HCT116 (cell line): ENCODE data around the gene C4orf50. TPM values are rescaled to one million over a fixed set of nuclear protein-coding genes. Genes with fewer than 3 reads are reported as not detected.

Experiments
- ATAC-seq: fragments of 200-7000 bp; cut with Tn5 transposase; 2 replicates; pipeline ENCODE4 v1.9.1; 2020; ENCODE audit warnings: mild to moderate bottlenecking, moderate library complexity
- BruUV-seq: library from RNA; stranded (reverse); fragments of 400-500 nt; replicated peaks from 2 replicates; lab custom pipeline; 2021; lab: Mats Ljungman, UMichigan
- CTCF ChIA-PET: fragments of 300-600 bp; sonication (Branson Sonifier 250); formaldehyde crosslinking; loops from one replicate; lab custom pipeline; 2021; ENCODE audit warnings: antibody characterized with exemption; lab: Charles Lee
- POLR2A ChIA-PET: fragments of 300-600, 350-600 bp; sonication (Branson Sonifier 250); formaldehyde crosslinking; loops from one replicate; lab custom pipeline; 2021; ENCODE audit warnings: antibody characterized with exemption; lab: Charles Lee
- RAD21 ChIA-PET, 2 experiments: fragments of 300-600 bp; sonication (Branson Sonifier 250); formaldehyde crosslinking; loops; one replicate each; lab custom pipeline; 2023; ENCODE audit warnings: low total read pairs in 2 of 2; ENCODE audit not compliant: uncharacterized antibody in 2 of 2, unreplicated experiment in 2 of 2, low non-redundant PET in 1 of 2; lab: Charles Lee
- DNase-seq: peaks from one replicate; pipeline ENCODE4 v3.0.0-alpha.2; 2010; ENCODE audit warnings: low read depth, low spot score
- H2AFZ ChIP-seq: fragments of 200-600 bp; shearing (Covaris generic), sonication (generic); 2 replicates; pipeline ENCODE4 v1.6.1; 2017; ENCODE audit warnings: low read depth, mixed run types, mixed read lengths, antibody characterized with exemption, low read length; ENCODE audit not compliant: poor library complexity, severe bottlenecking
- H3K27ac ChIP-seq: 2 replicates; pipeline ENCODE4 v1.5.1; 2012; ENCODE audit warnings: low read depth, low read length
- H3K27me3 ChIP-seq: fragments of 200-600 bp; sonication (generic); 2 replicates; pipeline ENCODE4 v1.6.1; 2016; ENCODE audit warnings: mixed run types, low read length, mixed read lengths; ENCODE audit not compliant: insufficient read depth
- H3K36me3 ChIP-seq, 2 experiments: fragments of 200-500 bp in 1 of 2; fragments of 200-600 bp in 1 of 2; sonication (Bioruptor generic) in 1 of 2; sonication (generic) in 1 of 2; 2 replicates each; pipeline versions ENCODE4 v1.5.1 to v1.6.1; 2014 to 2016; ENCODE audit warnings: low read length in 2 of 2, inconsistent platforms in 1 of 2, mixed read lengths in 1 of 2, mixed run types in 1 of 2; ENCODE audit not compliant: insufficient read depth in 2 of 2, control insufficient read depth in 1 of 2
- H3K4me1 ChIP-seq, 2 experiments: fragments of 200-600 bp in 1 of 2; sonication (generic) in 1 of 2; 2 replicates each; pipeline versions ENCODE4 v1.5.1 to v1.6.1; 2012 to 2017; ENCODE audit warnings: low read length in 2 of 2, inconsistent platforms in 1 of 2, mild to moderate bottlenecking in 1 of 2, mixed read lengths in 1 of 2, mixed run types in 1 of 2, moderate library complexity in 1 of 2; ENCODE audit not compliant: insufficient read depth in 2 of 2, control insufficient read depth in 1 of 2
- H3K4me2 ChIP-seq: fragments of 200-600 bp; sonication (generic); 2 replicates; pipeline ENCODE4 v1.6.1; 2017; ENCODE audit warnings: mixed run types, low read length, mixed read lengths
- H3K4me3 ChIP-seq, 2 experiments: fragments of 200-600 bp in 1 of 2; sonication (generic) in 1 of 2; replicated peaks in 1 of 2; 2 replicates each; pipeline ENCODE4 v1.5.1; 2011 to 2016; ENCODE audit warnings: low read length in 2 of 2, control low read depth in 1 of 2, low read depth in 1 of 2, mild to moderate bottlenecking in 1 of 2, mixed read lengths in 1 of 2, mixed run types in 1 of 2
- H3K79me2 ChIP-seq: fragments of 200-600 bp; sonication (generic); 2 replicates; pipeline ENCODE4 v1.6.1; 2017; ENCODE audit warnings: mild to moderate bottlenecking, mixed run types, low read length, moderate library complexity, mixed read lengths; ENCODE audit not compliant: insufficient read depth
- H3K9ac ChIP-seq: fragments of 200-600 bp; sonication (generic); 2 replicates; pipeline ENCODE4 v1.6.1; 2016; ENCODE audit warnings: low read length, mixed read lengths
- H3K9me2 ChIP-seq: fragments of 200-600 bp; sonication (generic), shearing (Covaris generic); 2 replicates; pipeline ENCODE4 v1.6.1; 2017; ENCODE audit warnings: mixed run types, mild to moderate bottlenecking, moderate library complexity; ENCODE audit not compliant: insufficient read depth
- H3K9me3 ChIP-seq, 2 experiments: fragments of 200-500 bp in 1 of 2; fragments of 200-600 bp in 1 of 2; sonication (Bioruptor generic) in 1 of 2; sonication (generic) in 1 of 2; 2 replicates each; pipeline ENCODE4 v1.6.1; 2014 to 2017; ENCODE audit warnings: low read length in 2 of 2, mixed read lengths in 2 of 2, inconsistent platforms in 1 of 2, low read depth in 1 of 2, mild to moderate bottlenecking in 1 of 2, mixed run types in 1 of 2, moderate library complexity in 1 of 2; ENCODE audit not compliant: control insufficient read depth in 1 of 2, insufficient read depth in 1 of 2
- H4K20me1 ChIP-seq: fragments of 200-600 bp; sonication (generic), shearing (Covaris generic); 2 replicates; pipeline ENCODE4 v1.6.1; 2017; ENCODE audit warnings: mixed run types, mild to moderate bottlenecking, moderate library complexity; ENCODE audit not compliant: insufficient read depth
- CBX3 ChIP-seq: IDR thresholded peaks from 2 replicates; pipeline ENCODE4 v1.6.1; 2012; ENCODE audit warnings: low read depth
- EZH2 ChIP-seq: fragments of 200-600 bp; sonication (generic); IDR thresholded peaks from 2 replicates; pipeline ENCODE4 v1.6.1; 2017; ENCODE audit warnings: antibody characterized with exemption, mixed run types
- EZH2phosphoT487 ChIP-seq: fragments of 200-600 bp; IDR thresholded peaks from 2 replicates; pipeline ENCODE4 v1.6.1; 2018; ENCODE audit warnings: antibody characterized with exemption, borderline replicate concordance
- FOSL1 ChIP-seq: IDR thresholded peaks from 2 replicates; pipeline ENCODE4 v1.6.1; 2012; ENCODE audit warnings: low read depth
- POLR2A ChIP-seq: IDR thresholded peaks from 2 replicates; pipeline ENCODE4 v1.7.0; 2011; ENCODE audit warnings: borderline replicate concordance; ENCODE audit not compliant: insufficient read depth, insufficient read length; ENCODE audit errors: extremely low read depth
- RAD21 ChIP-seq: IDR thresholded peaks from 2 replicates; pipeline ENCODE4 v1.6.1; 2012; ENCODE audit warnings: low read depth, mild to moderate bottlenecking
- SIN3A ChIP-seq: IDR thresholded peaks from 2 replicates; pipeline ENCODE4 v1.6.1; 2012; ENCODE audit warnings: low read depth
- YY1 ChIP-seq: IDR thresholded peaks from 2 replicates; pipeline ENCODE4 v1.6.1; 2011; ENCODE audit warnings: low read length, low read depth, moderate library complexity, mild to moderate bottlenecking; ENCODE audit not compliant: insufficient replicate concordance; ENCODE audit errors: extremely low read depth
- ZNF274 ChIP-seq: fragments of 200-500 bp; sonication (Bioruptor generic); IDR thresholded peaks from 2 replicates; pipeline ENCODE4 v1.6.1; 2014; ENCODE audit warnings: mild to moderate bottlenecking, low read depth, low read length, inconsistent platforms
- intact Hi-C: fragments of 100-400 bp; cut with micrococcal nuclease; formaldehyde crosslinking; loops from 2 replicates; pipeline ENCODE4 v1.10.0; 2022
- total RNA-seq: library from RNA; stranded (reverse); gene quantifications from one replicate; pipeline ENCODE4 v1.2.1, GENCODE V29; 2021; ENCODE audit not compliant: unreplicated experiment
- TF ChIP-seq, protein P1 (sequence below): IDR thresholded peaks from 2 replicates; pipeline ENCODE4 v1.6.1; 2012; ENCODE audit warnings: low read depth
- TF ChIP-seq, protein P2 (sequence below): IDR thresholded peaks from 2 replicates; pipeline ENCODE4 v1.6.1; 2012

The C4orf50 gene
- total RNA-seq, 1 experiment from 2014 or later = not detected

GRCh38 chr4:6065934-6066590 lies 47.8 kb upstream of the C4orf50 start:
- ATAC-seq = no peak
- RAD21 ChIA-PET = no interaction called here

GRCh38 chr4:6065166-6065565 lies 46.9 kb upstream of the C4orf50 start:
- DNase-seq = no peak
- Histone ChIP-seq H3K36me3 (no peaks in the 10 kb centered on the region), H3K27ac (no peak overlapping the region), H4K20me1 (no peaks in the 10 kb centered on the region), H2AFZ (no peak overlapping the region), H3K4me1 (no peaks in the 10 kb centered on the region), H3K4me3 (no peak overlapping the region), H3K9me2 (no peaks in the 10 kb centered on the region), H3K9ac (no peak overlapping the region), H3K9me3 (peaks cover 0 to 2% of the 10 kb centered on the region in 2 experiments; a peak in 2 of 4 replicates), H3K27me3 (peaks cover 30% of the 10 kb centered on the region; the same call in 1 of the 2 replicates), H3K4me2 (no peak overlapping the region), H3K79me2 (no peaks in the 10 kb centered on the region)
- intact Hi-C loops = no loop called here
- TF ChIP-seq EZH2phosphoT487 (no peak), RAD21 (no peak), CBX3 (no peak), SIN3A (no peak), ZNF274 (no peak), POLR2A (no peak), YY1 (no peak), EZH2 (no peak)
- TF ChIP-seq, protein P1, sequence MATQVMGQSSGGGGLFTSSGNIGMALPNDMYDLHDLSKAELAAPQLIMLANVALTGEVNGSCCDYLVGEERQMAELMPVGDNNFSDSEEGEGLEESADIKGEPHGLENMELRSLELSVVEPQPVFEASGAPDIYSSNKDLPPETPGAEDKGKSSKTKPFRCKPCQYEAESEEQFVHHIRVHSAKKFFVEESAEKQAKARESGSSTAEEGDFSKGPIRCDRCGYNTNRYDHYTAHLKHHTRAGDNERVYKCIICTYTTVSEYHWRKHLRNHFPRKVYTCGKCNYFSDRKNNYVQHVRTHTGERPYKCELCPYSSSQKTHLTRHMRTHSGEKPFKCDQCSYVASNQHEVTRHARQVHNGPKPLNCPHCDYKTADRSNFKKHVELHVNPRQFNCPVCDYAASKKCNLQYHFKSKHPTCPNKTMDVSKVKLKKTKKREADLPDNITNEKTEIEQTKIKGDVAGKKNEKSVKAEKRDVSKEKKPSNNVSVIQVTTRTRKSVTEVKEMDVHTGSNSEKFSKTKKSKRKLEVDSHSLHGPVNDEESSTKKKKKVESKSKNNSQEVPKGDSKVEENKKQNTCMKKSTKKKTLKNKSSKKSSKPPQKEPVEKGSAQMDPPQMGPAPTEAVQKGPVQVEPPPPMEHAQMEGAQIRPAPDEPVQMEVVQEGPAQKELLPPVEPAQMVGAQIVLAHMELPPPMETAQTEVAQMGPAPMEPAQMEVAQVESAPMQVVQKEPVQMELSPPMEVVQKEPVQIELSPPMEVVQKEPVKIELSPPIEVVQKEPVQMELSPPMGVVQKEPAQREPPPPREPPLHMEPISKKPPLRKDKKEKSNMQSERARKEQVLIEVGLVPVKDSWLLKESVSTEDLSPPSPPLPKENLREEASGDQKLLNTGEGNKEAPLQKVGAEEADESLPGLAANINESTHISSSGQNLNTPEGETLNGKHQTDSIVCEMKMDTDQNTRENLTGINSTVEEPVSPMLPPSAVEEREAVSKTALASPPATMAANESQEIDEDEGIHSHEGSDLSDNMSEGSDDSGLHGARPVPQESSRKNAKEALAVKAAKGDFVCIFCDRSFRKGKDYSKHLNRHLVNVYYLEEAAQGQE = no peak
- TF ChIP-seq, protein P2, sequence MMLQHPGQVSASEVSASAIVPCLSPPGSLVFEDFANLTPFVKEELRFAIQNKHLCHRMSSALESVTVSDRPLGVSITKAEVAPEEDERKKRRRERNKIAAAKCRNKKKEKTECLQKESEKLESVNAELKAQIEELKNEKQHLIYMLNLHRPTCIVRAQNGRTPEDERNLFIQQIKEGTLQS = no peak
- RAD21 ChIA-PET = no interaction called here
- no peak for ATAC-seq
- BruUV-seq = no TSS peak
- POLR2A ChIA-PET = no interaction called here
- CTCF ChIA-PET = no interaction called here

More at GRCh38 chr4:6065934-6066590, 47.8 kb upstream of the C4orf50 start:
- H3K9me3 ChIP-seq = no peaks in the 10 kb centered on the region
- H2AFZ ChIP-seq = no peak overlapping the region
- H4K20me1 ChIP-seq = no peaks in the 10 kb centered on the region
- H3K79me2 ChIP-seq = no peaks in the 10 kb centered on the region
- no peaks in the 10 kb centered on the region for H3K36me3 ChIP-seq
- H3K4me1 ChIP-seq = no peaks in the 10 kb centered on the region
- peaks cover 30% of the 10 kb centered on the region; the same call in 1 of the 2 replicates for H3K27me3 ChIP-seq
- no TSS peak for BruUV-seq
- H3K9ac ChIP-seq = no peak overlapping the region
- intact Hi-C loops = no loop called here
- no peak for TF ChIP-seq FOSL1
- TF ChIP-seq ZNF274 = no peak
- ChIA-PET POLR2A (no interaction called here), CTCF (no interaction called here)
- H3K4me2 ChIP-seq = no peak overlapping the region
- no peaks in the 10 kb centered on the region for H3K9me2 ChIP-seq
- H3K4me3 ChIP-seq = no peak overlapping the region
- DNase-seq = no peak
- H3K27ac ChIP-seq = no peak overlapping the region
